GM19438 (cell line): ENCODE results near the gene C6orf136.
"Not testable (repeated sequence)": the region's sequence is repeated elsewhere in the genome, so short reads cannot be mapped to it uniquely, and the experiment has no call there.

Experiments
- ATAC-seq: cut with Tn5 transposase; IDR thresholded peaks from one replicate; pipeline ENCODE4 v1.9.1; 2021; ENCODE audit warnings: low read depth; ENCODE audit not compliant: unreplicated experiment

The C6orf136 gene

DNA sequence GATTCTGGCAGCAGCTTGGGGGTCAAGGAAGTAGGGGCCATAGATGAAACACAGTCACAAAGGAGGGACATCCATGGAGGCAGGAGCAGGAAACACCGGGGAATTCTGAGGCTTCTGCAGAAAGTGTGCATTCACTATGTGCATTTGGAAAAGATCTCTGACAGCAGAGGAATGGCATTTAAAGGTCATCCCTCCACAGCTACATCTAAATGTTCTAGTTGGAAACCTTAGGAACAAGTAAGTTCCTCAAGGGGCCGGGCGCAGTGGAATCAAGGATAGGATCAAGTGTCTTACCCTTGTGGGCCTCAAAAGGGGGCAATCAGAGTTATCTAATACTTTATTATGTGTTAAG is 8.8 kb downstream of the C6orf136 start:
- ATAC-seq = no peak

DNA sequence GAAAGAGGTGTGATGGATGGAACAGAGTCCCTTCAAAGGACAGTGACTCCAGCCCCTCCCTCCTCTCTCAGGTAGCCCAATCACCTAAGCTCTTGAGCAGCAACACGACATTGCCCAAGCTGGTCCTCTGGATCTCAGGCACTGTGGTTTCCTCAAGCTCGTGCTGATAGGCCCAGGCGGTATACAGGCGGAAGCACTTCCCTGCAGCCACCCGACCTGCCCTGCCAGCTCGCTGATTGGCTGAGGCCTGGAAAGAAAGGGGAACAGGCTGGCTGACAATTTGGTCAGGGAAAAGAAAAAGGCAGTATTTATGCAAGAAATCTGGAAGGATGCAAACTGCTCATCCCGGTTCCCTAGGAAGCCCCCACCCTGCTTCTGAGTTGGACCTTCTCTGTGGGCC is 9.6 kb downstream of the C6orf136 start:
- ATAC-seq = no peak

DNA sequence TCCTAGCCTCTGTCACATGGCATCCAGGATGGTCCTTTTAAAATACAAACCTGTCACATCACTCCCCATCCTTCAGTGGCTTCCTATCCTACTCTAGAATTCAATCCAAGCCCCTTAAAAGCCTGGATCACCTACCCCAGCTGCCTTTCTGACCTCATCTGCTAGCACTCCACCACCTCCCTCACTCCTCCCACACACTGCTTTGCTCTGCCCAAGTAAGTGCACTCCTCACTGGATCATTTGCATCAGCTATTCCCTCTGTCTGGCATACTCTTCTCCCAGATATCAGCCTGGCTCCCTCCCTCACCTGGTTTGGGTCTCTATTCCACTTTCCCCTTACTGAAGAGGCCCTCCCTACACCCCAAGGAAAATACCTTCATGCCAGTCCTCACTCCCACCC is 10.5 kb downstream of the C6orf136 start:
- ATAC-seq = no peak

DNA sequence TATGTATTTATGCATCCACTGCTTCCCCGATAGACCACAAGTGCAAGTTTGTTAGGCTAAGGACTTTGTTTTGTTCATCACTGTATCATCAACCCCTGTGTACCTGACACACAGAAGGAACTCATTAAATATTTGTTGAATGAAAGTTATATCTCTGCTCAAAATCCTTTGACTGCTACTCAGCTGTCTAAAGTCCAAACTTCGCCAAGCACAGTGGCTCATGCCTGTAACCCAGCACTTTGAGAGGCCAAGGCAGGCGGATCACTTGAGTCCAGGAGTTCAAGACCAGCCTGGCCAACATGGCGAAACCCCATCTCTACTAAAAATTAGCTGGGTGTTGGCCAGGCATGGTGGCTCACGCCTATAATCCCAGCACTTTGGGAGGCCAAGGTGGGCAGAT is 11.0 kb downstream of the C6orf136 start:
- ATAC-seq = not testable (repeated sequence)

DNA sequence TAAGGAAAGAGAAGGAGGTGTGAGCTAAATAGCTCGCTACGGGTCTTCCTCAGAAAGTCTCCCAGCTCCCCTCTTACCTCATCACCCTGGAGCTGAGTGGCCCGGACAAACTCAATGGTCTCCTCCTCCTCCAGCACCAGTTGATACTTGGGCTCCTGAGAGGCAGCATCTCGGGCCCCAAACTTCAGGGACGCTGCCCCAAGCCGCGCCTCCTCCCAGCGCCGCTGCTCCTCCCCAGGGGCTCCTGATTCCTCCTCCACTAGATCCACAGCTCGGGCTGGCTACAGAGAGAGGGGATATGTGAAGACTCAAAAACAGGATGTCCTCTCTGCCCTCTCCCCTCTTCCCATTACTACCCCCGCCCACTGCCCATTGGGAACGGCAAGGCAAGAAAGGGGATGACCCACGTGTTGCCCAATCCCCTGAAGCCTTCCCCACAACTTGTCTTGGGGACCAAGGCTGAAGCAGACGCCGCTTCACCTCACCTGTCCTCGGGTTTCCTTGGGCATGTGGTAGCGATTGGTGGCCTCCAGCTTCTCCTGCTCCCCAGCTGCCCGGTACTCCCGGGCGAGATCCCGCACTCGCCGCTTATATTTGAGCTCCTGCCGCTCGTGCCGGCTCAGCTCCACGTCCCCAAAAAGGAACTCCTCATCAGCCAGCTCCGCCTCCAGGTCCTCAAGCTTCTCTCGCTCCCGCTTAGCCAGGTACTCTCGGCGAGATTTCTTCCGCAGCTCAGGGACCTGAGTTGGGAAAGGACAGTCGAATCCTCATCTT is 18.2 kb downstream of the C6orf136 start:
- no peak for ATAC-seq

DNA sequence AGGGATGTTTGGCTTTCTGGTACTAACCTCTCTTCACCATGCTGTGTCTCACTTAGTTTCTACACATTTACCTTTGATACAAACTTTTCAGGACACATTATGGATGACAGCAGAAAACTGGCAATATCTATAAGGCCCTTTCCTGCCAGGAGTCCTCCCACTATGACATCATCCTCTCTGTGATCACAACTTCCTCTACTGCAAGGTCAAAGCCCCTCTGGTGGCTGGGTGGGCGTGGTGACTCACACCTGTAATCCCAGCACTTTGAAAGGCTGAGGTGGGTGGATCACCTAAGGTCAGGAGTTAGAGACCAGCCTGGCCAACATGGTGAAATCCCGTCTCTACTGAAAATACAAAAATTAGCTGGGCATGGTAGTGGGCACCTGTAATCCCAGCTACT is 19.4 kb downstream of the C6orf136 start:
- ATAC-seq = not testable (repeated sequence)

DNA sequence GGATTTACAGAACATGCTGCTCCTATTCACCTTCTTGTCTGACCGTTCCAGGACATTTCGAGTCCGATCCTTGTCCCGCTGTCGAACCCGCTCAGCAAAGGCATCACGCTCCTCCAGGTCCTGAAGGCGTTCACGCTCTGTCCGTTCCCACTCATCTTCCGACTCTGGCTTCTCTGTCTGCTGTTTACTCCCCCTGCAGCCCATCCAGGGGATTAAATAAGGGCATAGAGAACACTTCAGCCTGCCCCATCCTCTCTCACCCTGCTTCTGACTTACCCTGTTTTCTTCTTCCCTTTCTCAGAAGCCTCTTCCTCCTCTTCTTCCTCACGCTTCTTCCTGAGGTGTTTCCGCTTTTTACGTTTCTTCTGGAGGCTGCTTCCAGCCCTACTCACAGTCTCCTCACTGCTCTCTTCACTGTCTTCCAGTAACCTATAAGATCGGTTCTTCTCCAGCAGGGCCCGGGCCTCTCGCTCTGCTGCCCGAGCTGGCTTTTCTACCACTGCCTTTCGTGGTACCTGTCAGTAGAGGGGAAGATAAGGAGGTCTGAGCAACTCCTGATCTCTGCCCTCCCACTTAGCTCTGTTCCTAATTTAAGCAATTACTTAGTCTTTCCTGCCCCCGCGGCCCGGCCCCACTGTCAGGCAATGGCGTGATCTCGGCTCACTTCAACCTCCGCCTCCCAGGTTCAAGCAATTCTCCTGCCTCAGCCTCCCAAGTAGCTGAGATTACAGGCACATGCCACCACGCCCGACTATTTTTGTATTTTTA is 24.0 kb downstream of the C6orf136 start:
- no peak for ATAC-seq

DNA sequence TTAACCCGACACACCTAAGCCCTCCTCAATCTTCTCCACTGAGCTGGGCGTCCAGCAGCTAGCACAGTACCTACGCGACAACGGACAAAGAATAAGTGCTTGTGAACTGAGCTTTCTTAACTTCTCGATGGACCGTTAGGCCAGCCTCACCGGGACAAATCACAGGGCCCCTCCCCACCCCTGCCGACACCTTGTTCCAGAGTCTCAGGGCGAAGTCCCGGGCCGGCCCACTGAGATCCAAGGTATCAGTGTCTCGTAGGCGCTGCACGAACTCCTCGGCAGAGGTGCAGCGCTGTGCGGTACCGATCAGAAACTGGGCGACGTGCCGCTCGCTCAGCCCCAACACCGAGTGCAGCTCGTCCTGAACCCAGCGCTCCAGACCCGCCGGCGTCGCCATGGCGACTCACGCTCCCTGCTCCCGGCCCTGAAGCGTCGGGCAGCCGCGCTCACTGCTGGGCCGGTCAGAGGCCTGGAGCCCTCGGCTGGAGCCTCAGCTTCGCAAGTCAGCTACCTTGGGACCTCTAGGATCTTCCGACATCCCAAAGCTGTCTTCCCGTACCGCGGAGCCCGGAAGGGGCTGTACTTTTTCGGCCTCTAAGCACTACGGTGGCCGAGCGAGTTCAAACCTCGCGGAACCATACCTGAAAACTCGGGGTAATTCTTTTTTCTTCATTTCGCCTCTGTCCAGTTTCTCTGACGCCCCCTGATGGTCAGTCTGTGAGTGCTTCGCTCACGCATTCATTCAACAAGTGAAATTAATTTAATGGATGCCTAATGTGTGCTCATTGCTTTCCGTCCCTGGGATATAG is 25.7 kb downstream of the C6orf136 start, which contains the start of gene DHX16:
DHX16 (minus strand) TSS at position 562 of the 809 bp plus-strand sequence; CDS start at position 397, 165 bp downstream.
- peak; percentile 58 for ATAC-seq

DNA sequence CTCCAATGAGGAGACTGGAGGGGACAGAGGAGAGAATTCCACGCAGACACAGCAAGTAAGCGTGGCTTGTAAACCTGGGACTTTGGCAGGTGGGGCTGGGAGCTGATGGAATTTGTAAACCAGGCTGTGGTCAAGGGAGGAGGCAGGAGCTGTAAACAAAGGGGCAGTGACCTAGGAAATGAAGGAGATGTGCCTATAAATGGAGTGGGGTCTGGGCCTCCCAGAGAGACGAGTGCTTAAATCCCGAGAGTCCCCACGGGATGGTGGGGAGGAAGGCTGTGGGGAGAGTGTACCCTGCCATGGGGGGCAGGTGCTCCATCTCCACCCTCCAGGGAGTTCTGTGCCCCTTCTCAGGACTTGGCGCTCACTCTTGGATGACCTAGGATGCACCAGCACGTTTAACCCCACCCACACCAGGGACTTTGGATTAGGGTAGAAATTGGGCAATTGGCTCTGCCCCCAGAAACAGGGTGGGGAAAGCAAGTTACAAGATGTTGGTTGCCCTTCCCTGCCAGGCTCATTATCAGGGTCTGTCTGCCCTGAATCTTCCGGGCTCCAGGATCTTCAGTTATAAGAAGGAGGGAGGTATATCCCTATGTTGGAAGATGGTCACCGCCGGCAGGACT is 29.8 kb downstream of the C6orf136 start:
- no peak for ATAC-seq

DNA sequence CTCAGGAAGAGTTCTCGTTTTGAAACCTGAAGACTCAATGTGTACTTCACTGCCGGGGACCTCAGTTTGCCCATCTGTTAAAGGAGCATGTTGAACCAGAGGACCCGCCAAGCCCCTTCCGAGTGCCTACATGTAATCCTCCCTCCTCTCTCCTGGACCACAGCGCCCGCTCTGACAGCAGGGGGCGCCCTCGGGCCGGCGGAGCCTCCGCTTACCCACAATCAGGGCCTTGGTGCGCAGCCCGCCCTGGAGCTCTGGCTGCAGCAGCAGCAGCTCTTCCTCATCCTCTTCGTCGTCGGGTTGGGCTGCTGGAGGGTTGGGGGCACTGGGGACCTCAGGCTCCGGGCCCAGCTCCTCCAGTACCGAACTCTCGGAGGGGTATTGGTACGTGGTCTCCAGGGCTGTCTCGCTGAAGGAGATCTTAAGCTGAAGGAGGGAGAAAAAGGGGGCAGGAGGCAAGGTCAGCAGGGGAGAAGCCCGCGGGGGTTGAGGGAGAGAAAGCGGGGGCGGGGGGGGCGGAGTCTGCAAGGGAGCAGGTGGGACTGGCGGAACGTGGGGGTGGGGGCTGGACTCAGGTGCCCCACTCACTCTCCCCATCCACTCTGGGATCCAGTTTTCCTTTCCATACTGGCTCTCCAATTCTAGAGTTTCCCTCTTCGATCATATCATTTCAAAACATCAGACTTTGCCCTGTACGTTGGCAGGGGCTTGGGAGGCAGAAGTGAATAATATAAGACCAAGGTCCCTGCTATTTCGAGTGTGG is 32.2 kb downstream of the C6orf136 start:
- no peak for ATAC-seq

DNA sequence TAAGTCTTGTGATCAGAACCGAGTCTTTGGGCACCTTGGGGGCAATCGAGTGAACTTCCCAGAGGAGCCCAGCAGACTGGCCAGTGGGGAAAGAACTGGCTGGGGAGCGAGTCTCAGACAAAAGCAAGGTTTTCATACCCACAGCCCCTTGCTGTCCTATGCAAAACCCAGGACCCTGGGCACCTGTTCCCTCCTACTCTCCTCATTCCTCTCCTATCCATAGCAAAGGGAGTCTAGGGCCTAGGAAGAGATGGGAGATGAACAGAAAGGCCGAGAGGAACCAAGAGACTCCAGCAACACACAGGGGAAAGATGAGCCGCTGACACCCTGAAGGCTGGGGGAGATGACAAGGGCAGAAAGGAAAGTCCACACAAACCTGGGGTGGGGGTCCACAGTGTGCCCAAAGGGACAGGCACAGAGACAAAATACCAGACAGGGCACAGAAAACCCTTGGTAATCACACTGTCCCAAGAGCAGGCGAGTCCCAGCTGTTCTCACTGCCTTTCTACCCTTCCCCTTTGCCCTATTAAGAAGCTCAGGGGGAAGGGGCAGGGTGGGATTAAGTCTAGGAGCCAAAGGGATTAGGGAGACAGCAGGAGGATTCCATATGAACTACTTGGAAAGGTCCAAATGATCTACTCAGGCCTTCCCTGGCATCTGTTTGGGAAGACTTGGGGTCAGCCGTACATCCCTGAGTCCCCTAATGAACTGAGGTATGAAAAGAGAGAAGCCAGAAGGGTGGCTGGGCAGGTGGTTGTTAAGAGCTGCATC is 33.0 kb downstream of the C6orf136 start:
- no peak for ATAC-seq

DNA sequence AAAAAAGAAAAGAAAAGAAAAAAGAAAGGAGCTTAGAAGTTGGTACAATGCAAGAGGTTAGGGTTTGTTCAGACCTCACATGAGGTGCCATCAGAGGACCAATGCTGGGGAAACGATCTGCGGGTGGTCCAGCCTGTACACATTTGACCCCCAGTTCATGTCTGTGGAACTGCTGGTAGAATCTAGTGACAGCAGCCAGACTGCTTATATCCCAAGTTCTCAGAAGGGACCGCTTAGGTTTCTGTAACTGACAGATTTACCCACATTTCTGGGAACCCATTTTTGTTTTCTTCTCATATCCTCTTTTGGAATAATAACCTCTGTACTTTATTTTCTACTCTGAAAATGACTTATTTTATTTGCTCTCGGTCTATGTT is 34.8 kb downstream of the C6orf136 start:
- ATAC-seq = no peak

DNA sequence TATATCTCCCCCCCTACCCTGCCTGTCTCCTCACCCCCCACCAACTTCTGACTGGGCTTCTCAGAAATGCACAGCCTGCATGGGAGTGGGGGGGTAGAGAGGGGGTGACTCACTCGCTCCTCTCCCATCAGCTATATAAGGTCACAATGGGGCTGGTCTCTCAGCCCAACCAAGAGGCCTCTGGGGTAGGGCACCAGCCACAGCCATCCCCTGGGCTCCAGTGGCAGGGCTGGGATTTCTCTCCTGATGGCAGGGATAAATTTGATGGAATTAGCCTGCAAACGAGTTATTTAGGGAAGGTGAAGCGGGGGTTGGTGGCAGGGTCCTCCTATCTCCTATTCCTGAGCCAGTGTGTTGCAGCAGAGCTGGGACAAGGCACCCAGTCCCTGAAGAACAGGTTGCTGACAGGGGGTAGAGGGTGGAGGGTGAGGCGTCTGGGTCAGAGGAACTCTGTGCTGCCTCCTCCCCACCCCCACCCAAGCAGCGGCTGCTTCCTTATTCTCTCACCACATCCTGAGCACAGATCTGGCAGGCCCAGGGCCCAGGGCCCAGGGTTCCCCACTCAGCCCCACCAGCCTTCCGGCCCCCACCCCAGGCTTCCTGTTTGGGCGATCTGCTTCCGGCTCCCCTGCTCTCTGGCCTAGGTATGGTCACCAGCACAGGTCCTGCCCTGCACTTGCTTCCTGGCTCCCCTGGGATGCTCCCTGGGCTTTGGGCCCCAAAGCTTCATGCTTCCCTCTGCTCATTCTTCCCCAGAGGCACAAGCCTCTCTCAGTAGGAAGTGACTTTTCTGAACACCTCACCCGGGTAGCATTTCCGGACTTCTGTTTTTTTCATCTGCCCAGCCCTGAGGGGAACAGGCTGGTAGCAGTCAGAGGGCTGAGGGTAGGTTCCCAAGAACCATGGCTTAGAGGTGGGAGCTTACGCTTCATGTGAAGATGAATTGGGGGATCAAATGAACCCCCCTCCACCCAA is 35.5 kb downstream of the C6orf136 start:
- ATAC-seq = peak; percentile 43

DNA sequence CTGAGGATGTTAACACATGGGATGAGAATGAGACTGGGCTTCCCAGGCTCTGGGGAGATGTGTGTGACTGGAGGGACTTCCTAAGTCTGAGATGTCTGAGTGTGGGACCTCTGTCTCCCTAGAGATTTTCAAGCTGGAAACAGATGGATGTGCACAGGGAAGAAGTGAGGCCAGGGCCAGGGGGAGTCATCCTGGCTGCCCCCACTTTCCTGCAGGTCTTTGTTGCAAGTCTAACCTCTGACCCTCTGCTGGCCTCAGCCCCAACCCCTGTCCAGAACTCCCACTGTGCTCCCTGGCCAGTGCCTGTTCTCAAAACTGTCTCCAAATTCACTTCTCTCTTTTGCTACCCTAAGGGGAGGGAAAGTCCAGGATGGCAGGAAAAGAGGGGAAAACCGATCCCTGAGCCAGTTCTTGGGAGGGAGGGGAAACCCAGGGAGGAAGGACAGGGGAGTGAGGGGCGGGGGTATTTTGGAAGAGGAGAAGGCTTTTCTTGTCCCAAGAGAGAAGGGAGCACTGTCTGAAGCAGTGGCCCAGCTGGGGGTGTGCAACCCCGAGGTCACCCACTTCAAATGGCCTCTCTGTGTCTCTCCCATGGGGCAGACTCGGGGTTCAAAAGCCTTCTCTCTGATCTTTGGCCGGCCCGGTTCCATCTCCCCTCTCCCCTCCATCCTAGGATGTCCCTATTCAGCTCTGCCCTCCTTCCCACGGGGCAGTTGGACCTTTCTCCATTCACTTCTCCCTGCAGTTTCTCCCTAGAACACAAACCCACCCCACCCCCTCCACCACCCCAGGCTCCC is 36.4 kb downstream of the C6orf136 start:
- no peak for ATAC-seq

DNA sequence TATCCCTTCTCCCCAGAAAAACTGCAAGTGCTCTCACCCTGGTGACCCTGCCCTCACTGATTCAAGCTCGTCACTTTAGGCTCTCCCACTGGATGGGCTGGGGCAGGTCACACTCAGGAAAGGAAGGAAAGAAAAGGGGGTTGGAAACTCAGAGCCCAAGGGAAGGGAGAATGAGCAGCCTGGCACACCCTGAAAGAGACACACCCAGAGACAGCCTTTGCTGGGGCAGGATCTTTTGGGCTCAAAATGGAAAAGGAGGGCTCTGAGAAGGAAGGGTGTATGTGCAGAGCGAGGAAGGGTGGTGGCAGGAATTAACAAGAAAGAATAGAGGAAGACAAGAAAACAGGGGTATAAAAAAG is 37.0 kb downstream of the C6orf136 start:
- no peak for ATAC-seq

DNA sequence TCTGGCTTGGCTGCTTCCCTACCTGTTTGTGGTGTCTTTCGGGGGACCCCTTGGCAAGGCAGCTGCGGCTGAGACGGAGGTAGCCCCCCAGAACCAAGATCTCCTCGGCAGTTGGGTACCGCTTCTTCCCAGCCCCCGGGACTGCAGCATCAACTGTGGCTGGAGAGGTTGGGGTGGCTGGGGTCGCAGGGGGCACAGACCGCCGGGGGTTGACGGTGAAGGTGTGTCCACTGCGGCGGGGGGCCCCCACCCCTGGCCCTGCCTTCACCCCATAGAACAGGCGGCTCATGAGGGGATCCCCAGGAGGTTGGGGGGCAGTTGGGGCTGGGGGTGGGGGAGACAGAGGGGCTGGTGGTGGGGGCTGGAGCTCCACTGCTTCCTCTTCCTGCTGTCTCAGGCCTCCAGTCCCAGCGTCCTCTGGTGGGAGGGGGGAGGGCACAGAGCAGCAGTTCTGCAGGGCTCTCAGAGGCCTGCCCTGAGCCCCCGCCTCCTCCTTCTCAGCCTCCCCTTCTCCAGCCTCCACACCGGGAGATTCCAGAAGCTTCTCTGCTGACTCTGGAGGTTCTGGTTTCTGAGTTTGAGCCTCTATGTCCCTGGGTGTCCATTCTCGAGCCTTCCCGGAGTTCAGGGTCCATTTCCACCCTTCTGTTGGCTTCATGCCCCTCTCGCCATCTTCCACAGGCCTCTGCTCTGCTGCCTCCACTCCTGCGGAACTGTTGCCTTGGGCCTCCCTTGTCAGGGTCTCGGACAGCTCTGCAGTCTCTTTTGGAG is 37.6 kb downstream of the C6orf136 start:
- ATAC-seq = no peak
